K562 (cell line): ENCODE data around the gene FNDC4. TPM values are rescaled to one million over a fixed set of nuclear protein-coding genes. Genes with fewer than 3 reads are reported as not detected.

Experiments
- polyA plus RNA-seq, 8 experiments: library from polyadenylated mRNA; depleted of rRNA in 4 of 8; stranded (reverse) in 5 of 8; unstranded in 3 of 8; fragments of >200 nt; fragmentation: Nextera tagmentation in 2 of 8; fragmentation: Illumina TruSeq in 1 of 8; extraction: Ambion mirVana in 2 of 8; extraction: Trizol in 1 of 8; gene quantifications; 2 replicates each; pipeline versions ENCODE4 v1.2.1 to v1.2.3, GENCODE V29; 2011 to 2014; ENCODE audit warnings: inconsistent platforms in 1 of 8, missing spikeins in 1 of 8
- small RNA-seq: library from RNA; depleted of rRNA; stranded (forward); fragments of <200 nt; gene quantifications from one replicate; pipeline ENCODE3, GENCODE V24; 2014
- total RNA-seq, 7 experiments: library from RNA; depleted of rRNA in 6 of 7; stranded (reverse); fragments of >200 nt in 6 of 7; fragmentation: Illumina TruSeq in 2 of 7; extraction: Trizol in 2 of 7; gene quantifications; 2 replicates each; pipeline versions ENCODE4 v1.2.1 to v1.2.3, GENCODE V29; 2011 to 2021; ENCODE audit warnings: low replicate concordance in 1 of 7

FNDC4 gene
- total and polyA plus RNA-seq, 9 of the 15 experiments (the other 6 are each of a cell fraction or from before 2014, with no cell fraction given), result 0.28 to 4.9 (median 2.3) TPM

Small RNAs within 50 kb of the gene (small RNA-seq; reads per million reads assigned to genes)
- gene RNU6-986P, result not detected

Other genes with a start within 250 kb of the FNDC4 start
Only the 7 nearest of the 19 such genes appear.
- gene ZNF513, start 114.5 kb downstream of the FNDC4 start, total RNA-seq (2014; rRNA removed), result 6.7 and 8.0 TPM in 2 replicates
- 1.9 and 2.5 TPM in 2 replicates for gene ZNF513, start 114.5 kb downstream of the FNDC4 start, total RNA-seq (2014; rRNA removed; fragmentation: Illumina TruSeq; extraction: Trizol)
- gene ZNF513, start 114.5 kb downstream of the FNDC4 start, total RNA-seq (2015; rRNA removed; fragmentation: Illumina TruSeq; extraction: Trizol), result 7.1 TPM in 2 replicates
- 8.5 and 9.9 TPM in 2 replicates for gene ZNF513, start 114.5 kb downstream of the FNDC4 start, total RNA-seq (2021)
- 4.4 and 6.6 TPM in 2 replicates for gene ZNF513, start 114.5 kb downstream of the FNDC4 start, polyA plus RNA-seq (2011; rRNA removed)
- 4.1 and 7.4 TPM in 2 replicates for gene ZNF513, start 114.5 kb downstream of the FNDC4 start, polyA plus RNA-seq (2014; fragmentation: Illumina TruSeq; extraction: Trizol)
- under 1 TPM; 0.04 to 0.15 TPM for gene ZNF513, start 114.5 kb downstream of the FNDC4 start, polyA plus RNA-seq (2014; fragmentation: Nextera tagmentation; extraction: Ambion mirVana)
- 9.7 and 13.6 TPM in 2 replicates for gene ZNF513, start 114.5 kb downstream of the FNDC4 start, polyA plus RNA-seq (2014; rRNA removed)
- 164 and 176 TPM in 2 replicates for gene PPM1G, start 85.6 kb downstream of the FNDC4 start, total RNA-seq (2014; rRNA removed)
- gene PPM1G, start 85.6 kb downstream of the FNDC4 start, total RNA-seq (2014; rRNA removed; fragmentation: Illumina TruSeq; extraction: Trizol), result 153 and 155 TPM in 2 replicates
- 183 and 191 TPM in 2 replicates for gene PPM1G, start 85.6 kb downstream of the FNDC4 start, total RNA-seq (2015; rRNA removed; fragmentation: Illumina TruSeq; extraction: Trizol)
- gene PPM1G, start 85.6 kb downstream of the FNDC4 start, total RNA-seq (2021), result 154 and 173 TPM in 2 replicates
- gene PPM1G, start 85.6 kb downstream of the FNDC4 start, polyA plus RNA-seq (2011; rRNA removed), result 77.9 and 86.0 TPM in 2 replicates
- gene PPM1G, start 85.6 kb downstream of the FNDC4 start, polyA plus RNA-seq (2014; fragmentation: Illumina TruSeq; extraction: Trizol), result 221 and 230 TPM in 2 replicates
- gene PPM1G, start 85.6 kb downstream of the FNDC4 start, polyA plus RNA-seq (2014; fragmentation: Nextera tagmentation; extraction: Ambion mirVana), result 10 to 100 TPM; 61.7 to 88.8 TPM
- gene PPM1G, start 85.6 kb downstream of the FNDC4 start, polyA plus RNA-seq (2014; rRNA removed), result 116 and 136 TPM in 2 replicates
- 22.2 and 28.0 TPM in 2 replicates for gene NRBP1, start 66.6 kb downstream of the FNDC4 start, total RNA-seq (2014; rRNA removed)
- gene NRBP1, start 66.6 kb downstream of the FNDC4 start, total RNA-seq (2014; rRNA removed; fragmentation: Illumina TruSeq; extraction: Trizol), result 30.7 and 31.8 TPM in 2 replicates
- gene NRBP1, start 66.6 kb downstream of the FNDC4 start, total RNA-seq (2015; rRNA removed; fragmentation: Illumina TruSeq; extraction: Trizol), result 40.3 and 41.9 TPM in 2 replicates
- gene NRBP1, start 66.6 kb downstream of the FNDC4 start, total RNA-seq (2021), result 36.9 and 41.3 TPM in 2 replicates
- 72.3 and 84.5 TPM in 2 replicates for gene NRBP1, start 66.6 kb downstream of the FNDC4 start, polyA plus RNA-seq (2011; rRNA removed)
- gene NRBP1, start 66.6 kb downstream of the FNDC4 start, polyA plus RNA-seq (2014; fragmentation: Illumina TruSeq; extraction: Trizol), result 50.0 and 50.7 TPM in 2 replicates
- gene NRBP1, start 66.6 kb downstream of the FNDC4 start, polyA plus RNA-seq (2014; fragmentation: Nextera tagmentation; extraction: Ambion mirVana), result 1 to 10 TPM; 2.9 to 7.8 TPM
- gene NRBP1, start 66.6 kb downstream of the FNDC4 start, polyA plus RNA-seq (2014; rRNA removed), result 41.4 and 46.2 TPM in 2 replicates
- 0.73 and 0.78 TPM in 2 replicates for gene KRTCAP3, start 52.8 kb downstream of the FNDC4 start, total RNA-seq (2014; rRNA removed)
- 0.55 TPM in 1 of 2 replicates, not detected in the other for gene KRTCAP3, start 52.8 kb downstream of the FNDC4 start, total RNA-seq (2014; rRNA removed; fragmentation: Illumina TruSeq; extraction: Trizol)
- 0.72 and 1.0 TPM in 2 replicates for gene KRTCAP3, start 52.8 kb downstream of the FNDC4 start, total RNA-seq (2015; rRNA removed; fragmentation: Illumina TruSeq; extraction: Trizol)
- 1.0 and 1.4 TPM in 2 replicates for gene KRTCAP3, start 52.8 kb downstream of the FNDC4 start, total RNA-seq (2021)
- 1.3 and 1.8 TPM in 2 replicates for gene KRTCAP3, start 52.8 kb downstream of the FNDC4 start, polyA plus RNA-seq (2011; rRNA removed)
- gene KRTCAP3, start 52.8 kb downstream of the FNDC4 start, polyA plus RNA-seq (2014; fragmentation: Illumina TruSeq; extraction: Trizol), result 0.30 and 0.86 TPM in 2 replicates
- under 1 TPM; 0.24 to 0.27 TPM for gene KRTCAP3, start 52.8 kb downstream of the FNDC4 start, polyA plus RNA-seq (2014; fragmentation: Nextera tagmentation; extraction: Ambion mirVana)
- 1.4 and 2.0 TPM in 2 replicates for gene KRTCAP3, start 52.8 kb downstream of the FNDC4 start, polyA plus RNA-seq (2014; rRNA removed)
- gene IFT172, start 5.5 kb downstream of the FNDC4 start, total RNA-seq (2014; rRNA removed), result 13.5 and 15.1 TPM in 2 replicates
- 13.5 and 15.0 TPM in 2 replicates for gene IFT172, start 5.5 kb downstream of the FNDC4 start, total RNA-seq (2014; rRNA removed; fragmentation: Illumina TruSeq; extraction: Trizol)
- 12.0 and 13.6 TPM in 2 replicates for gene IFT172, start 5.5 kb downstream of the FNDC4 start, total RNA-seq (2015; rRNA removed; fragmentation: Illumina TruSeq; extraction: Trizol)
- 16.3 and 19.1 TPM in 2 replicates for gene IFT172, start 5.5 kb downstream of the FNDC4 start, total RNA-seq (2021)
- gene IFT172, start 5.5 kb downstream of the FNDC4 start, polyA plus RNA-seq (2011; rRNA removed), result 17.9 and 24.4 TPM in 2 replicates
- gene IFT172, start 5.5 kb downstream of the FNDC4 start, polyA plus RNA-seq (2014; fragmentation: Illumina TruSeq; extraction: Trizol), result 12.9 and 13.5 TPM in 2 replicates
- 1 to 10 TPM; 5.6 to 7.3 TPM for gene IFT172, start 5.5 kb downstream of the FNDC4 start, polyA plus RNA-seq (2014; fragmentation: Nextera tagmentation; extraction: Ambion mirVana)
- gene IFT172, start 5.5 kb downstream of the FNDC4 start, polyA plus RNA-seq (2014; rRNA removed), result 13.7 and 15.3 TPM in 2 replicates
- 0.08 TPM in 1 of 2 replicates, not detected in the other for gene GCKR, start 1.6 kb upstream of the FNDC4 start, total RNA-seq (2014; rRNA removed)
- gene GCKR, start 1.6 kb upstream of the FNDC4 start, total RNA-seq (2014; rRNA removed; fragmentation: Illumina TruSeq; extraction: Trizol), result 0.51 and 0.69 TPM in 2 replicates
- 0.36 and 0.53 TPM in 2 replicates for gene GCKR, start 1.6 kb upstream of the FNDC4 start, total RNA-seq (2015; rRNA removed; fragmentation: Illumina TruSeq; extraction: Trizol)
- 0.25 and 0.55 TPM in 2 replicates for gene GCKR, start 1.6 kb upstream of the FNDC4 start, total RNA-seq (2021)
- gene GCKR, start 1.6 kb upstream of the FNDC4 start, polyA plus RNA-seq (2011; rRNA removed), result 0.31 and 0.79 TPM in 2 replicates
- gene GCKR, start 1.6 kb upstream of the FNDC4 start, polyA plus RNA-seq (2014; fragmentation: Illumina TruSeq; extraction: Trizol), result 0.45 and 0.68 TPM in 2 replicates
- gene GCKR, start 1.6 kb upstream of the FNDC4 start, polyA plus RNA-seq (2014; fragmentation: Nextera tagmentation; extraction: Ambion mirVana), result under 1 TPM; 0.28 to 0.32 TPM
- gene GCKR, start 1.6 kb upstream of the FNDC4 start, polyA plus RNA-seq (2014; rRNA removed), result 0.57 and 1.4 TPM in 2 replicates
- 44.4 and 47.8 TPM in 2 replicates for gene ZNF512, start 87.8 kb upstream of the FNDC4 start, total RNA-seq (2014; rRNA removed)
- 67.4 and 73.7 TPM in 2 replicates for gene ZNF512, start 87.8 kb upstream of the FNDC4 start, total RNA-seq (2014; rRNA removed; fragmentation: Illumina TruSeq; extraction: Trizol)
- gene ZNF512, start 87.8 kb upstream of the FNDC4 start, total RNA-seq (2015; rRNA removed; fragmentation: Illumina TruSeq; extraction: Trizol), result 44.6 and 47.2 TPM in 2 replicates
- gene ZNF512, start 87.8 kb upstream of the FNDC4 start, total RNA-seq (2021), result 53.6 and 56.5 TPM in 2 replicates
- 76.4 and 94.0 TPM in 2 replicates for gene ZNF512, start 87.8 kb upstream of the FNDC4 start, polyA plus RNA-seq (2011; rRNA removed)
- gene ZNF512, start 87.8 kb upstream of the FNDC4 start, polyA plus RNA-seq (2014; fragmentation: Illumina TruSeq; extraction: Trizol), result 79.0 and 101 TPM in 2 replicates
- gene ZNF512, start 87.8 kb upstream of the FNDC4 start, polyA plus RNA-seq (2014; fragmentation: Nextera tagmentation; extraction: Ambion mirVana), result 10 to 100 TPM; 24.7 to 77.9 TPM
- gene ZNF512, start 87.8 kb upstream of the FNDC4 start, polyA plus RNA-seq (2014; rRNA removed), result 65.8 and 65.9 TPM in 2 replicates